H1 (cell line): ENCODE measurements around the gene EPG5. TPM values are rescaled to one million over a fixed set of nuclear protein-coding genes. Genes with fewer than 3 reads are reported as not detected.
A peak's percentile ranks its signal among the peaks of the same experiment; 100 is the strongest.

Source experiments
- CTCF ChIA-PET: fragments of 300-600 bp; sonication (Branson Sonifier 250); formaldehyde crosslinking; loops from one replicate; lab custom pipeline; 2021; ENCODE audit not compliant: partially characterized antibody; lab: Charles Lee
- POLR2A ChIA-PET: fragments of 300-600 bp; sonication (Branson Sonifier 250); formaldehyde crosslinking; loops from one replicate; lab custom pipeline; 2021; ENCODE audit warnings: inconsistent platforms; ENCODE audit not compliant: partially characterized antibody; lab: Charles Lee
- DNase-seq, 2 experiments: peaks; one replicate each; pipeline versions ENCODE4 v3.0.0 to v3.0.0-alpha.2; 2010 to 2022; ENCODE audit warnings: low spot score in 2 of 2, low read depth in 1 of 2, mixed read lengths in 1 of 2
- FAIRE-seq: peaks from 2 replicates; lab custom pipeline; 2011; peaks lifted over from hg19 to GRCh38; lab: Jason Lieb, UNC
- H2AFZ ChIP-seq: 2 replicates; pipeline ENCODE4 v1.8.1; 2012; ENCODE audit warnings: low read length, inconsistent platforms
- H2AK5ac ChIP-seq: 2 replicates; pipeline ENCODE4 v1.6.1; 2013; ENCODE audit warnings: low read depth, low read length
- H2BK120ac ChIP-seq: replicated peaks from 2 replicates; pipeline ENCODE3; 2013; ENCODE audit warnings: low read depth, low read length, inconsistent platforms
- H2BK12ac ChIP-seq: 2 replicates; pipeline ENCODE4 v1.6.1; 2013; ENCODE audit warnings: low read depth, low read length
- H2BK15ac ChIP-seq: 2 replicates; pipeline ENCODE4 v1.6.1; 2013; ENCODE audit warnings: low read length
- H2BK20ac ChIP-seq: 2 replicates; pipeline ENCODE4 v1.6.1; 2013; ENCODE audit warnings: low read length
- H2BK5ac ChIP-seq: 2 replicates; pipeline ENCODE4 v1.6.1; 2013; ENCODE audit warnings: low read depth, low read length
- H3K14ac ChIP-seq: 2 replicates; pipeline ENCODE4 v1.6.1; 2013; ENCODE audit warnings: inconsistent platforms; ENCODE audit not compliant: insufficient read length
- H3K18ac ChIP-seq: 2 replicates; pipeline ENCODE4 v1.6.1; 2013; ENCODE audit warnings: low read length; ENCODE audit errors: extremely low read depth
- H3K23ac ChIP-seq: 2 replicates; pipeline ENCODE4 v1.6.1; 2013; ENCODE audit warnings: inconsistent platforms; ENCODE audit not compliant: insufficient read length
- H3K23me2 ChIP-seq: 2 replicates; pipeline ENCODE4 v1.6.1; 2013; ENCODE audit warnings: low read depth, low read length
- H3K27ac ChIP-seq: 2 replicates; pipeline ENCODE4 v1.6.1; 2011; ENCODE audit warnings: low read depth, low read length, inconsistent platforms
- H3K27me3 ChIP-seq, 4 experiments: replicated peaks in 1 of 4; 1 replicate in 1 of 4; 2 replicates in 3 of 4; pipeline versions ENCODE4 v1.6.1 to v1.8.1; 2011 to 2013; ENCODE audit warnings: low read length in 3 of 4, mild to moderate bottlenecking in 3 of 4, inconsistent platforms in 2 of 4, mixed read lengths in 2 of 4, moderate library complexity in 1 of 4; ENCODE audit not compliant: control insufficient read depth in 3 of 4, insufficient read depth in 3 of 4; ENCODE audit errors: extremely low read depth in 1 of 4
- H3K36me3 ChIP-seq, 4 experiments: 2 replicates each; pipeline versions ENCODE4 v1.6.1 to v1.8.1; 2011 to 2013; ENCODE audit warnings: mild to moderate bottlenecking in 4 of 4, low read length in 3 of 4, moderate library complexity in 2 of 4, control low read depth in 1 of 4, inconsistent platforms in 1 of 4; ENCODE audit not compliant: insufficient read depth in 4 of 4, control insufficient read depth in 2 of 4
- H3K4ac ChIP-seq: replicated peaks from 2 replicates; pipeline ENCODE3; 2013; ENCODE audit warnings: low read length, low read depth, mixed read lengths, inconsistent platforms; ENCODE audit not compliant: insufficient read length
- H3K4me1 ChIP-seq, 4 experiments: replicated peaks in 1 of 4; 1 replicate in 1 of 4; 2 replicates in 3 of 4; pipeline versions ENCODE4 v1.6.1 to v1.8.1; 2011 to 2013; ENCODE audit warnings: low read length in 3 of 4, inconsistent platforms in 2 of 4, mixed read lengths in 1 of 4; ENCODE audit not compliant: insufficient read depth in 4 of 4, control insufficient read depth in 3 of 4
- H3K4me2 ChIP-seq, 2 experiments: 2 replicates each; pipeline versions ENCODE4 v1.6.1 to v1.8.1; 2011 to 2013; ENCODE audit warnings: low read depth in 2 of 2, low read length in 2 of 2, control low read depth in 1 of 2, inconsistent platforms in 1 of 2, mild to moderate bottlenecking in 1 of 2; ENCODE audit not compliant: insufficient read depth in 1 of 2
- H3K4me3 ChIP-seq, 4 experiments: fragments of 200-600, 300-600 bp in 1 of 4; sonication (generic), shearing (Covaris generic), sonication (Bioruptor Twin) in 1 of 4; 2 replicates each; pipeline versions ENCODE4 v1.5.1 to v1.8.1; 2011 to 2016; ENCODE audit warnings: low read length in 4 of 4, low read depth in 3 of 4, control low read depth in 2 of 4, inconsistent platforms in 2 of 4, mild to moderate bottlenecking in 2 of 4, mixed read lengths in 1 of 4, moderate library complexity in 1 of 4; ENCODE audit not compliant: insufficient read depth in 2 of 4; ENCODE audit errors: extremely low read depth in 1 of 4
- H3K56ac ChIP-seq: replicated peaks from 2 replicates; pipeline ENCODE3; 2013; ENCODE audit warnings: low read depth, mild to moderate bottlenecking, mixed read lengths, low read length, inconsistent platforms; ENCODE audit not compliant: insufficient read length
- H3K79me1 ChIP-seq: 2 replicates; pipeline ENCODE4 v1.6.1; 2013; ENCODE audit warnings: low read depth, low read length, control low read depth
- H3K79me2 ChIP-seq, 2 experiments: 2 replicates each; pipeline versions ENCODE4 v1.6.1 to v1.8.1; 2012 to 2013; ENCODE audit warnings: low read length in 2 of 2, mild to moderate bottlenecking in 2 of 2, inconsistent platforms in 1 of 2; ENCODE audit not compliant: insufficient read depth in 2 of 2, control insufficient read depth in 1 of 2
- H3K9ac ChIP-seq, 4 experiments: replicated peaks in 1 of 4; 1 replicate in 1 of 4; 2 replicates in 3 of 4; pipeline versions ENCODE4 v1.6.1 to v1.8.1; 2011 to 2013; ENCODE audit warnings: low read depth in 3 of 4, low read length in 3 of 4, control low read depth in 2 of 4, mild to moderate bottlenecking in 2 of 4, moderate library complexity in 2 of 4, inconsistent platforms in 1 of 4; ENCODE audit errors: extremely low read depth in 1 of 4
- H3K9me3 ChIP-seq, 2 experiments: 2 replicates each; pipeline versions ENCODE4 v1.6.1 to v1.8.1; 2012 to 2013; ENCODE audit warnings: mild to moderate bottlenecking in 2 of 2, moderate library complexity in 2 of 2, control low read depth in 1 of 2, inconsistent platforms in 1 of 2, low read depth in 1 of 2, low read length in 1 of 2, mixed read lengths in 1 of 2; ENCODE audit not compliant: insufficient read depth in 2 of 2
- H4K20me1 ChIP-seq, 2 experiments: replicated peaks in 1 of 2; 2 replicates each; pipeline versions ENCODE3 to v1.8.1; 2011 to 2013; ENCODE audit warnings: inconsistent platforms in 2 of 2, low read length in 2 of 2, mild to moderate bottlenecking in 1 of 2; ENCODE audit not compliant: insufficient read depth in 2 of 2, control insufficient read depth in 1 of 2
- H4K5ac ChIP-seq: 2 replicates; pipeline ENCODE4 v1.6.1; 2013; ENCODE audit warnings: low read length, low read depth, mixed read lengths, inconsistent platforms; ENCODE audit not compliant: insufficient read length
- H4K8ac ChIP-seq: 2 replicates; pipeline ENCODE4 v1.8.0; 2013; ENCODE audit warnings: mild to moderate bottlenecking, moderate library complexity, low read length, inconsistent platforms; ENCODE audit not compliant: insufficient read depth; ENCODE audit errors: extremely low read depth
- H4K91ac ChIP-seq: replicated peaks from 2 replicates; pipeline ENCODE3; 2013; ENCODE audit warnings: low read length, mixed read lengths, inconsistent platforms; ENCODE audit not compliant: insufficient read length
- CBX8 ChIP-seq: fragments of 300-800, 300-1000 bp; sonication (generic); IDR thresholded peaks from 2 replicates; pipeline ENCODE4 v1.7.1; 2016; ENCODE audit warnings: low read depth, low read length, borderline replicate concordance
- CTCF ChIP-seq, 3 experiments: IDR thresholded peaks; 1 replicate in 2 of 3; 2 replicates in 1 of 3; pipeline versions ENCODE4 v1.5.1 to v1.6.1; 2011; ENCODE audit warnings: low read length in 3 of 3, mild to moderate bottlenecking in 3 of 3, inconsistent platforms in 2 of 3, low read depth in 1 of 3, moderate library complexity in 1 of 3; ENCODE audit not compliant: insufficient read depth in 1 of 3; ENCODE audit errors: control extremely low read depth in 1 of 3
- RBBP5 ChIP-seq: IDR thresholded peaks from 2 replicates; pipeline ENCODE4 v1.7.1; 2012; ENCODE audit warnings: low read depth, mild to moderate bottlenecking, inconsistent platforms, low read length, moderate library complexity, borderline replicate concordance
- SIX5 ChIP-seq: IDR thresholded peaks from 2 replicates; pipeline ENCODE4 v1.6.1; 2011; ENCODE audit warnings: mild to moderate bottlenecking, low read depth, low read length
- SP2 ChIP-seq: IDR thresholded peaks from 2 replicates; pipeline ENCODE4 v1.6.1; 2012; ENCODE audit warnings: mild to moderate bottlenecking, low read length, inconsistent platforms
- TAF7 ChIP-seq: optimal IDR thresholded peaks from 2 replicates; pipeline ENCODE3; 2011; ENCODE audit warnings: low read depth, mild to moderate bottlenecking, inconsistent platforms, low read length, moderate library complexity, borderline replicate concordance
- WGBS, 2 experiments: shearing (Covaris generic) in 1 of 2; methylation state at CpG; one replicate each; pipeline versions ENCODE4 v1.1.6 to v1.1.7; 2013 to 2015; ENCODE audit warnings: low lambda C conversion rate in 2 of 2, mixed read lengths in 2 of 2, inconsistent platforms in 1 of 2, low coverage in 1 of 2, missing lambda C conversion rate in 1 of 2; ENCODE audit not compliant: insufficient replicate concordance in 2 of 2, insufficient coverage in 1 of 2, insufficient read length in 1 of 2; ENCODE audit errors: extremely low coverage in 1 of 2, missing lambda C conversion rate in 1 of 2; 5-methylcytosine and 5-hydroxymethylcytosine counted together
- polyA plus RNA-seq, 7 experiments: library from polyadenylated mRNA; depleted of rRNA in 3 of 7; stranded (reverse) in 5 of 7; unstranded in 2 of 7; fragments of >200 nt in 5 of 7; fragments of 200-250 nt in 2 of 7; gene quantifications; 1 replicate in 5 of 7; 2 replicates in 1 of 7; 4 replicates in 1 of 7; pipeline versions ENCODE4 v1.2.1 to v1.2.3, GENCODE V29; 2011 to 2013; ENCODE audit warnings: missing spikeins in 2 of 7, mixed read lengths in 2 of 7
- total RNA-seq: library from RNA; stranded (reverse); fragmentation: NEBNext Ultra II Directional; extraction: Animal tissue kit (Norgen Biotek cat#: 25700); gene quantifications from 2 replicates; pipeline ENCODE4 v1.2.1, GENCODE V29; 2021
- TF ChIP-seq, protein P1 (sequence below): IDR thresholded peaks from 2 replicates; pipeline ENCODE4 v1.6.1; 2012; ENCODE audit warnings: inconsistent platforms

EPG5 gene
- total and polyA plus RNA-seq, 2 of the 8 experiments (the other 6 are each of a cell fraction or from before 2014, with no cell fraction given) = 14.1 to 18.3 TPM

- ChIA-PET POLR2A (no interaction called here), CTCF (interaction anchor here (0.6 to 2.8 kb wide), 10 partner anchors 9 to 458 kb away, joined by 3 to 17 read pairs (median 4); no protein-coding TSS in a partner anchor)
- DNase-seq (peak in 1 of 2 experiments; percentile 49), FAIRE-seq (no peak)
- H3K4ac ChIP-seq = no peak overlapping the region
- no peak overlapping the region for H3K4me3 ChIP-seq
- H4K20me1 ChIP-seq = no peaks in the 10 kb centered on the region
- 0 out of 2 replicates have a peak overlapping the region, but pooled peaks have one; percentile 14 for H2BK12ac ChIP-seq
- H3K14ac ChIP-seq = no peak overlapping the region
- H2BK5ac ChIP-seq = no peak overlapping the region; the same call in 1 of the 2 replicates
- no peak overlapping the region; the same call in 1 of the 2 replicates for H3K18ac ChIP-seq
- peak overlapping the region; percentile 31; the same call in 1 of the 2 replicates for H2BK15ac ChIP-seq
- H3K23me2 ChIP-seq = no peaks in the 10 kb centered on the region; the same call in 1 of the 2 replicates
- H3K9me3 ChIP-seq = no peaks in the 10 kb centered on the region
- H3K79me2 ChIP-seq = no peaks in the 10 kb centered on the region
- H3K27ac ChIP-seq = no peak overlapping the region
- H3K4me2 ChIP-seq = no peak overlapping the region; a peak in 1 of 4 replicates
- no peak overlapping the region for H3K23ac ChIP-seq
- H3K9ac ChIP-seq = no peak overlapping the region
- WGBS, 2 experiments = 62% methylated on average over 9 of the region's 9 CpGs; no CpG with 5 or more reads in 1 of the 2 experiments
- no peaks in the 10 kb centered on the region for H3K36me3 ChIP-seq
- H3K79me1 ChIP-seq = no peaks in the 10 kb centered on the region
- peak overlapping the region; percentile 36 for H4K91ac ChIP-seq
- no peak overlapping the region for H2AFZ ChIP-seq
- H4K8ac ChIP-seq = peak overlapping the region; percentile 31; the same call in 1 of the 2 replicates
- no peak overlapping the region for H2BK120ac ChIP-seq
- H4K5ac ChIP-seq = no peak overlapping the region
- peak overlapping the region; percentile 53; the same call in 1 of the 2 replicates for H2BK20ac ChIP-seq
- H3K27me3 ChIP-seq = no peaks in the 10 kb centered on the region
- H2AK5ac ChIP-seq = no peak overlapping the region
- peaks cover 0 to 20% (median 6%) of the 10 kb centered on the region in 4 experiments; a peak in 6 of 7 replicates for H3K4me1 ChIP-seq
- no peak overlapping the region for H3K56ac ChIP-seq
- no peak for TF ChIP-seq SP2
- no peak for TF ChIP-seq TAF7
- TF ChIP-seq, protein P1, sequence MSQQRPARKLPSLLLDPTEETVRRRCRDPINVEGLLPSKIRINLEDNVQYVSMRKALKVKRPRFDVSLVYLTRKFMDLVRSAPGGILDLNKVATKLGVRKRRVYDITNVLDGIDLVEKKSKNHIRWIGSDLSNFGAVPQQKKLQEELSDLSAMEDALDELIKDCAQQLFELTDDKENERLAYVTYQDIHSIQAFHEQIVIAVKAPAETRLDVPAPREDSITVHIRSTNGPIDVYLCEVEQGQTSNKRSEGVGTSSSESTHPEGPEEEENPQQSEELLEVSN = no peak
- TF ChIP-seq CBX8 = no peak
- TF ChIP-seq CTCF (IDR thresholded peaks at IDR 0.05; ENCODE audit: control extremely low read depth in 1 of 3, insufficient read depth in 1 of 3, low read depth in 1 of 3, low read length in 3 of 3) = no peak
- TF ChIP-seq RBBP5 = no peak
- TF ChIP-seq SIX5 = no peak
Measured at GRCh38 chr18:45828917-45829811, 138.0 kb downstream of the EPG5 start.
